Endothelial cell of umbilical vein (primary cell): ENCODE measurements around the gene SPTB. TPM values are rescaled to one million over a fixed set of nuclear protein-coding genes. Genes with fewer than 3 reads are reported as not detected.

Experiments used
- BruUV-seq: library from RNA; stranded (reverse); fragments of 400-500 nt; replicated peaks from 2 replicates; lab custom pipeline; 2021; lab: Mats Ljungman, UMichigan
- CTCF ChIA-PET: fragments of 300-600, 350-600 bp; sonication (Branson Sonifier 250); formaldehyde crosslinking; loops from one replicate; lab custom pipeline; 2021; ENCODE audit warnings: antibody characterized with exemption, inconsistent platforms; lab: Charles Lee
- POLR2A ChIA-PET: fragments of 300-600, 350-600 bp; sonication (Branson Sonifier 250); formaldehyde crosslinking; loops from one replicate; lab custom pipeline; 2021; ENCODE audit warnings: antibody characterized with exemption, inconsistent platforms; lab: Charles Lee
- DNase-seq: peaks from one replicate; pipeline ENCODE4 v3.0.0-alpha.2; 2011; ENCODE audit warnings: low read depth, low spot score
- FAIRE-seq: peaks from 2 replicates; lab custom pipeline; 2011; peaks lifted over from hg19 to GRCh38; lab: Jason Lieb, UNC
- H2AFZ ChIP-seq: 2 replicates; pipeline ENCODE4 v1.6.0; 2012; ENCODE audit warnings: low read depth, low read length, control low read depth, inconsistent platforms
- H3K27ac ChIP-seq: 2 replicates; pipeline ENCODE4 v1.5.1; 2011; ENCODE audit warnings: low read depth, mild to moderate bottlenecking, control low read depth, low read length, moderate library complexity; ENCODE audit not compliant: insufficient read depth
- H3K27me3 ChIP-seq, 2 experiments: 2 replicates each; pipeline versions ENCODE4 v1.6.0 to v1.6.1; 2011; ENCODE audit warnings: low read length in 2 of 2, mixed read lengths in 1 of 2; ENCODE audit not compliant: control insufficient read depth in 2 of 2, insufficient read depth in 2 of 2
- H3K36me3 ChIP-seq, 2 experiments: 2 replicates in 1 of 2; 3 replicates in 1 of 2; pipeline ENCODE4 v1.5.1; 2011; ENCODE audit warnings: low read length in 2 of 2, mild to moderate bottlenecking in 1 of 2, moderate library complexity in 1 of 2; ENCODE audit not compliant: control insufficient read depth in 2 of 2, insufficient read depth in 2 of 2; ENCODE audit errors: extremely low read depth in 1 of 2
- H3K4me1 ChIP-seq: 3 replicates; pipeline ENCODE4 v1.5.1; 2011; ENCODE audit warnings: mild to moderate bottlenecking, low read length; ENCODE audit not compliant: control insufficient read depth, insufficient read depth; ENCODE audit errors: extremely low read depth
- H3K4me2 ChIP-seq: 2 replicates; pipeline ENCODE4 v1.6.1; 2011; ENCODE audit warnings: low read length, control low read depth, mixed read lengths; ENCODE audit not compliant: insufficient read depth
- H3K4me3 ChIP-seq, 3 experiments: fragments of 200-600 bp in 1 of 3; sonication (generic), shearing (Covaris generic) in 1 of 3; replicated peaks in 1 of 3; 2 replicates each; pipeline ENCODE4 v1.5.1; 2011 to 2016; ENCODE audit warnings: control low read depth in 3 of 3, low read length in 3 of 3, mild to moderate bottlenecking in 2 of 3, inconsistent platforms in 1 of 3, low read depth in 1 of 3, moderate library complexity in 1 of 3; ENCODE audit not compliant: insufficient read depth in 1 of 3
- H3K79me2 ChIP-seq: 2 replicates; pipeline ENCODE4 v1.6.0; 2012; ENCODE audit warnings: low read length, inconsistent platforms; ENCODE audit not compliant: control insufficient read depth, insufficient read depth
- H3K9ac ChIP-seq: replicated peaks from 2 replicates; pipeline ENCODE3; 2011; ENCODE audit warnings: low read length, control low read depth; ENCODE audit not compliant: insufficient read depth; ENCODE audit errors: extremely low read depth
- H3K9me1 ChIP-seq: replicated peaks from 3 replicates; pipeline ENCODE4 v1.6.0; 2011; ENCODE audit warnings: mild to moderate bottlenecking, low read length; ENCODE audit not compliant: control insufficient read depth, insufficient read depth; ENCODE audit errors: extremely low read depth
- H3K9me3 ChIP-seq: replicated peaks from 2 replicates; pipeline ENCODE4 v1.5.1; 2012; ENCODE audit warnings: low read length, inconsistent platforms; ENCODE audit not compliant: control insufficient read depth, insufficient read depth
- H4K20me1 ChIP-seq: replicated peaks from 2 replicates; pipeline ENCODE3; 2011; ENCODE audit warnings: mild to moderate bottlenecking, low read length; ENCODE audit not compliant: control insufficient read depth, insufficient read depth; ENCODE audit errors: extremely low read depth
- CTCF ChIP-seq, 2 donors: IDR thresholded peaks; 1 replicate in 1 of 2; 2 replicates in 1 of 2; pipeline ENCODE4 v1.5.1; 2011; ENCODE audit warnings: low read length in 2 of 2, mild to moderate bottlenecking in 2 of 2, moderate library complexity in 2 of 2, control low read depth in 1 of 2, inconsistent platforms in 1 of 2, low read depth in 1 of 2; ENCODE audit not compliant: insufficient read depth in 1 of 2; ENCODE audit errors: extremely low read depth in 1 of 2
- EZH2 ChIP-seq: IDR thresholded peaks from 2 replicates; pipeline ENCODE4 v1.6.1; 2012; ENCODE audit warnings: borderline replicate concordance, low read depth, mild to moderate bottlenecking, moderate library complexity, low read length, inconsistent platforms; ENCODE audit not compliant: severe bottlenecking
- FOS ChIP-seq: IDR thresholded peaks from 2 replicates; pipeline ENCODE4 v1.6.1; 2011; ENCODE audit warnings: mild to moderate bottlenecking, low read length, moderate library complexity, borderline replicate concordance; ENCODE audit not compliant: insufficient read depth
- GATA2 ChIP-seq: IDR thresholded peaks from 2 replicates; pipeline ENCODE4 v1.7.0; 2011; ENCODE audit warnings: low read depth, mild to moderate bottlenecking, moderate library complexity, mixed read lengths, low read length; ENCODE audit not compliant: insufficient read length, insufficient read depth
- JUN ChIP-seq: IDR thresholded peaks from 2 replicates; pipeline ENCODE4 v1.6.1; 2011; ENCODE audit warnings: borderline replicate concordance, low read depth; ENCODE audit not compliant: insufficient read length, insufficient read depth
- MAX ChIP-seq: IDR thresholded peaks from 2 replicates; pipeline ENCODE4 v1.6.1; 2011; ENCODE audit not compliant: insufficient read depth, insufficient read length
- MYC ChIP-seq: IDR thresholded peaks from one replicate; pipeline ENCODE4 v1.6.1; 2011; ENCODE audit warnings: mild to moderate bottlenecking, low read depth, low read length
- POLR2A ChIP-seq: IDR thresholded peaks from 2 replicates; pipeline ENCODE4 v1.6.1; 2012; ENCODE audit warnings: low read depth, mild to moderate bottlenecking, control low read depth, low read length
- POLR2AphosphoS5 ChIP-seq: IDR thresholded peaks from 2 replicates; pipeline ENCODE4 v1.6.1; 2012; ENCODE audit warnings: low read depth, mild to moderate bottlenecking, control low read depth, low read length, moderate library complexity; ENCODE audit not compliant: insufficient read depth
- dilution Hi-C: fragments of 300-500 bp; cut with MboI; formaldehyde crosslinking; loops from one replicate; pipeline ENCODE4 v1.15.0; 2019; ENCODE audit warnings: low sequenced_read_pairs; ENCODE audit not compliant: extremely low pct_ligation_motif_present
- intact Hi-C: fragments of 100-400 bp; cut with micrococcal nuclease; formaldehyde crosslinking; loops from one replicate; pipeline ENCODE4 v1.10.0; 2022
- polyA plus RNA-seq, 4 experiments: library from polyadenylated mRNA; depleted of rRNA in 3 of 4; stranded (reverse) in 3 of 4; unstranded in 1 of 4; fragments of >200 nt; gene quantifications; 2 replicates each; pipeline versions ENCODE4 v1.2.1 to v1.2.3, GENCODE V29; 2011 to 2012; ENCODE audit warnings: missing spikeins in 1 of 4
- total RNA-seq: library from RNA; stranded (reverse); gene quantifications from 2 replicates; pipeline ENCODE4 v1.2.3, GENCODE V29; 2021

SPTB gene
- total and polyA plus RNA-seq, 2 donors (not counting 3 experiments of a cell fraction or from before 2014, with no cell fraction given), result 0.03 to 0.07 TPM

- Histone ChIP-seq H2AFZ (no peak overlapping the region), H3K27ac (no peak overlapping the region), H3K9me1 (no peaks in the 10 kb centered on the region), H3K79me2 (no peaks in the 10 kb centered on the region), H3K4me1 (peaks cover 2% of the 10 kb centered on the region), H3K27me3 (peaks cover 43 to 69% of the 10 kb centered on the region in 2 experiments), H3K9ac (no peak overlapping the region), H4K20me1 (no peaks in the 10 kb centered on the region), H3K4me3 (no peak overlapping the region), H3K9me3 (no peaks in the 10 kb centered on the region), H3K36me3 (no peaks in the 10 kb centered on the region), H3K4me2 (no peak overlapping the region)
- CTCF ChIA-PET, result interaction anchor here (1.1 kb wide), 1 partner anchor 52 kb away, joined by 3 read pairs; no protein-coding TSS in a partner anchor
- dilution Hi-C loops (no loop called here), intact Hi-C loops (no loop called here)
- FAIRE-seq (no peak), DNase-seq (no peak)
- TF ChIP-seq POLR2AphosphoS5 (no peak), JUN (no peak)
- POLR2A ChIA-PET, result no interaction called here
- BruUV-seq, result no TSS peak
These were observed 4.4 kb downstream of the SPTB start for GRCh38 chr14:64875350-64875749.

GRCh38 chr14:64873506-64874219 lies 6.0 kb downstream of the SPTB start:
- Histone ChIP-seq H3K4me1 (no peaks in the 10 kb centered on the region), H3K79me2 (no peaks in the 10 kb centered on the region), H3K4me3 (no peak overlapping the region), H3K9me3 (no peaks in the 10 kb centered on the region), H3K9ac (no peak overlapping the region), H3K4me2 (no peak overlapping the region), H3K9me1 (no peaks in the 10 kb centered on the region), H4K20me1 (no peaks in the 10 kb centered on the region), H3K36me3 (no peaks in the 10 kb centered on the region), H2AFZ (no peak overlapping the region), H3K27ac (no peak overlapping the region), H3K27me3 (peaks cover 39 to 61% of the 10 kb centered on the region in 2 experiments)
- no peak for FAIRE-seq
- TF ChIP-seq MAX (no peak), GATA2 (no peak), CTCF (IDR thresholded peaks at IDR 0.05; ENCODE audit: extremely low read depth in 1 of 2, insufficient read depth in 1 of 2, low read depth in 1 of 2, low read length in 2 of 2) (no peak), JUN (no peak), EZH2 (no peak), MYC (no peak), POLR2AphosphoS5 (no peak), FOS (no peak), POLR2A (no peak)
- CTCF ChIA-PET, result no interaction called here
- POLR2A ChIA-PET, result no interaction called here
- dilution Hi-C loops, result no loop called here
- intact Hi-C loops, result no loop called here
- no TSS peak for BruUV-seq
- DNase-seq, result no peak
